Non-pigmented ciliary epithelial cell (primary cell): ENCODE results near the gene OR6C6.
"Not testable (repeated sequence)": the region's sequence is repeated elsewhere in the genome, so short reads cannot be mapped to it uniquely, and the experiment has no call there.

Experiments
- DNase-seq: peaks from one replicate; pipeline ENCODE4 v3.0.0-alpha.2; 2010; ENCODE audit warnings: low read depth

Gene OR6C6

GRCh38 chr12:55296469-55296868 lies at the start of gene OR6C6:
Gene OR6C6 (minus strand): TSS chr12:55296569. CDS start chr12:55295232, 1,337 bp downstream.
- no peak for DNase-seq

GRCh38 chr12:55336002-55336401 lies 39.6 kb upstream of the OR6C6 start:
- DNase-seq, result no peak

- no peak for DNase-seq
These were observed 34.1 kb upstream of the OR6C6 start, which contains the start of gene OR6C3 for GRCh38 chr12:55330446-55330845. Gene OR6C3 (plus strand): TSS chr12:55330746. CDS start chr12:55331701, 955 bp downstream.

GRCh38 chr12:55325801-55326200 lies 29.4 kb upstream of the OR6C6 start:
- DNase-seq, result not testable (repeated sequence)

- DNase-seq, result no peak
These were observed 23.8 kb upstream of the OR6C6 start for GRCh38 chr12:55320201-55320600.

GRCh38 chr12:55314043-55314442 lies 17.7 kb upstream of the OR6C6 start, which contains the start of gene OR6C1:
Gene OR6C1 (plus strand): TSS chr12:55314343. CDS start chr12:55320600, 6,257 bp downstream.
- DNase-seq, result no peak

- no peak for DNase-seq
These were observed 6.4 kb downstream of the OR6C6 start for GRCh38 chr12:55289999-55290398.

GRCh38 chr12:55280991-55281390 lies 15.4 kb downstream of the OR6C6 start:
- no peak for DNase-seq

GRCh38 chr12:55258303-55258702 lies 38.1 kb downstream of the OR6C6 start:
- DNase-seq, result no peak

GRCh38 chr12:55256831-55257230 lies 39.5 kb downstream of the OR6C6 start:
- DNase-seq, result no peak

- no peak for DNase-seq
These were observed 43.1 kb downstream of the OR6C6 start for GRCh38 chr12:55253281-55253680.

GRCh38 chr12:55250944-55251343 lies 45.4 kb downstream of the OR6C6 start:
- no peak for DNase-seq

GRCh38 chr12:55246159-55246558 lies 50.2 kb downstream of the OR6C6 start:
- DNase-seq, result no peak

- no peak for DNase-seq
These were observed 52.1 kb downstream of the OR6C6 start, which contains the start of gene OR6C74 for GRCh38 chr12:55244309-55244708. Gene OR6C74 (plus strand): TSS chr12:55244609. CDS start chr12:55247288, 2,679 bp downstream.
